WTC11 (cell line): ENCODE data around the gene SF3B5. TPM values are rescaled to one million over a fixed set of nuclear protein-coding genes. Genes with fewer than 3 reads are reported as not detected.

Source experiments
- ATAC-seq: fragments of 200-7000 bp; cut with Tn5 transposase; 2 replicates; pipeline ENCODE4 v1.10.0; 2021; ENCODE audit warnings: mild to moderate bottlenecking, moderate library complexity
- CTCF ChIA-PET: fragments of 300-600 bp; sonication (Branson Sonifier 250); formaldehyde crosslinking; loops from one replicate; lab custom pipeline; 2021; ENCODE audit warnings: antibody characterized with exemption; lab: Charles Lee
- POLR2A ChIA-PET: fragments of 350-600 bp; sonication (Branson Sonifier 250); formaldehyde crosslinking; loops from one replicate; lab custom pipeline; 2021; ENCODE audit warnings: antibody characterized with exemption; lab: Charles Lee
- DNase-seq: peaks from one replicate; pipeline ENCODE4 v3.0.0; 2021; ENCODE audit warnings: low spot score
- H3K27ac Mint-ChIP-seq: 2 replicates; pipeline ENCODE4 v1.8.0; 2021; ENCODE audit warnings: mixed read lengths
- H3K27me3 Mint-ChIP-seq: 2 replicates; pipeline ENCODE4 v1.8.0; 2021; ENCODE audit warnings: low read depth, mild to moderate bottlenecking, moderate library complexity, mixed read lengths
- H3K36me3 Mint-ChIP-seq: 2 replicates; pipeline ENCODE4 v1.8.0; 2021; ENCODE audit warnings: mixed read lengths
- H3K4me1 Mint-ChIP-seq: 2 replicates; pipeline ENCODE4 v1.8.0; 2022; ENCODE audit warnings: mixed read lengths
- H3K4me3 Mint-ChIP-seq: 2 replicates; pipeline ENCODE4 v1.8.0; 2021; ENCODE audit warnings: mild to moderate bottlenecking, moderate library complexity, mixed read lengths
- H3K9me3 Mint-ChIP-seq: 2 replicates; pipeline ENCODE4 v1.8.0; 2021; ENCODE audit warnings: mixed read lengths
- AFF4 ChIP-seq: sonication (generic); formaldehyde crosslinking; IDR thresholded peaks from 2 replicates; pipeline ENCODE4 v1.8.1; 2023; ENCODE audit warnings: mild to moderate bottlenecking, missing genetic modification reagents, borderline replicate concordance
- ARID4B ChIP-seq: sonication (generic); formaldehyde crosslinking; IDR thresholded peaks from 2 replicates; pipeline ENCODE4 v1.8.0; 2023; ENCODE audit warnings: missing genetic modification reagents, mild to moderate bottlenecking, borderline replicate concordance
- ATF1 ChIP-seq: sonication (generic); formaldehyde crosslinking; IDR thresholded peaks from 2 replicates; pipeline ENCODE4 v1.8.1; 2023; ENCODE audit warnings: mild to moderate bottlenecking, moderate library complexity, missing genetic modification reagents
- CDX4 ChIP-seq: fragments of 250-450 bp; sonication (Bioruptor Pico); IDR thresholded peaks from 2 replicates; pipeline ENCODE4 v1.9.0; 2021; ENCODE audit warnings: moderate library complexity, mild to moderate bottlenecking, inconsistent platforms, borderline replicate concordance
- CREB1 ChIP-seq: sonication (generic); formaldehyde crosslinking; IDR thresholded peaks from 2 replicates; pipeline ENCODE4 v1.8.0; 2023; ENCODE audit warnings: mild to moderate bottlenecking, missing genetic modification reagents
- CREM ChIP-seq: sonication (generic); formaldehyde crosslinking; IDR thresholded peaks from 2 replicates; pipeline ENCODE4 v1.8.1; 2022; ENCODE audit warnings: mild to moderate bottlenecking, missing genetic modification reagents, moderate library complexity
- CTCF ChIP-seq: fragments of 200-600 bp; IDR thresholded peaks from 2 replicates; pipeline ENCODE4 v1.8.0; 2022; ENCODE audit warnings: antibody characterized with exemption
- EMX1 ChIP-seq: fragments of 250-450 bp; sonication (Bioruptor Pico); IDR thresholded peaks from 2 replicates; pipeline ENCODE4 v1.8.0; 2021; ENCODE audit warnings: mild to moderate bottlenecking
- ESRRA ChIP-seq: sonication (generic); formaldehyde crosslinking; IDR thresholded peaks from 2 replicates; pipeline ENCODE4 v1.8.1; 2022; ENCODE audit warnings: mild to moderate bottlenecking, missing genetic modification reagents, borderline replicate concordance
- GTF2I ChIP-seq: fragments of 250-450 bp; sonication (Bioruptor Pico); conservative IDR thresholded peaks from 2 replicates; pipeline ENCODE4 v1.4.0; 2021; ENCODE audit warnings: mild to moderate bottlenecking
- IRF2 ChIP-seq: sonication (generic); formaldehyde crosslinking; IDR thresholded peaks from 2 replicates; pipeline ENCODE4 v1.8.0; 2022; ENCODE audit warnings: low read depth, missing genetic modification reagents, borderline replicate concordance
- MLX ChIP-seq: sonication (generic); formaldehyde crosslinking; IDR thresholded peaks from 2 replicates; pipeline ENCODE4 v1.8.1; 2023; ENCODE audit warnings: mild to moderate bottlenecking, missing genetic modification reagents, moderate library complexity
- MXD4 ChIP-seq: fragments of 250-450 bp; sonication (Bioruptor Pico); IDR thresholded peaks from 2 replicates; pipeline ENCODE4 v1.8.0; 2021; ENCODE audit warnings: mild to moderate bottlenecking, moderate library complexity, borderline replicate concordance
- MYBL2 ChIP-seq: sonication (generic); formaldehyde crosslinking; IDR thresholded peaks from 2 replicates; pipeline ENCODE4 v1.8.1; 2023; ENCODE audit warnings: mild to moderate bottlenecking, moderate library complexity, missing genetic modification reagents
- NFATC4 ChIP-seq: fragments of 250-450 bp; sonication (Bioruptor Pico); IDR thresholded peaks from 2 replicates; pipeline ENCODE4 v1.9.0; 2021; ENCODE audit warnings: mild to moderate bottlenecking
- NR1H2 ChIP-seq: sonication (generic); formaldehyde crosslinking; IDR thresholded peaks from 2 replicates; pipeline ENCODE4 v1.9.0; 2021; ENCODE audit warnings: mild to moderate bottlenecking, moderate library complexity, missing genetic modification reagents
- NR3C1 ChIP-seq: sonication (generic); formaldehyde crosslinking; conservative IDR thresholded peaks from 2 replicates; pipeline ENCODE4 v1.8.1; 2023; ENCODE audit warnings: low read depth, mild to moderate bottlenecking, missing genetic modification reagents
- OVOL2 ChIP-seq: fragments of 250-450 bp; sonication (Bioruptor Pico); IDR thresholded peaks from 2 replicates; pipeline ENCODE4 v1.9.0; 2021; ENCODE audit warnings: mild to moderate bottlenecking, borderline replicate concordance
- PRRX2 ChIP-seq: fragments of 250-450 bp; sonication (Bioruptor Pico); IDR thresholded peaks from 2 replicates; pipeline ENCODE4 v1.8.0; 2021; ENCODE audit warnings: mild to moderate bottlenecking
- SOX15 ChIP-seq: fragments of 250-450 bp; sonication (Bioruptor Pico); IDR thresholded peaks from 2 replicates; pipeline ENCODE4 v1.9.0; 2021; ENCODE audit warnings: mild to moderate bottlenecking
- SP1 ChIP-seq: sonication (generic); formaldehyde crosslinking; conservative IDR thresholded peaks from 2 replicates; pipeline ENCODE4 v1.8.1; 2022; ENCODE audit warnings: missing genetic modification reagents
- TEAD1 ChIP-seq: sonication (generic); formaldehyde crosslinking; IDR thresholded peaks from 2 replicates; pipeline ENCODE4 v1.8.0; 2022; ENCODE audit warnings: mild to moderate bottlenecking, missing genetic modification reagents
- ZBTB21 ChIP-seq: sonication (generic); formaldehyde crosslinking; IDR thresholded peaks from 2 replicates; pipeline ENCODE4 v1.8.1; 2023; ENCODE audit warnings: mild to moderate bottlenecking, missing genetic modification reagents, borderline replicate concordance
- ZNF232 ChIP-seq: sonication (generic); formaldehyde crosslinking; IDR thresholded peaks from 2 replicates; pipeline ENCODE4 v1.8.0; 2022; ENCODE audit warnings: mild to moderate bottlenecking, missing genetic modification reagents
- total RNA-seq: library from RNA; stranded (reverse); gene quantifications from 3 replicates; pipeline ENCODE4 v1.2.3, GENCODE V29; 2021
- TF ChIP-seq, protein P1 (sequence below): sonication (generic); formaldehyde crosslinking; IDR thresholded peaks from 2 replicates; pipeline ENCODE4 v1.8.1; 2023; ENCODE audit warnings: mild to moderate bottlenecking, missing genetic modification reagents, moderate library complexity

The SF3B5 gene
- total RNA-seq, 1 experiment from 2014 or later, result 181 TPM

DNA sequence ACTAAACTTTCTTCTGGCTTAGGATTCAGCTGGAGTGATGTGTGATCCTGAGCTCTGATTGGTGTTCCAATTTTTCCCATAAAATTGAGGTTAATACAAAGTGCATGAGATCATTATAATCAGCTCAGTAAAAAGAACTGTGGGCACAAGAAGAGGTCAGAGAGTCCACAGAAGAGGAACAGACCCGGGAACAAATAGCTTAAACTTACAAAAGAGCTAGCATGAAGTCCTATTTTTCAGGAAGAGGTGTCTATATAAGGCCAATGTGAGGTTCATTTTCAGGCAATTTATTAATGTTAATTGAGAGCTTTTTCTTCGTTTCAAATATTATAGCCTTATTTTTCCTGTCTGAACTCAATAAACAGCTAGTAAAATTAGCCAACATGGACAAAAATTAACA lies 28.0 kb upstream of the SF3B5 start (continued):
- TF ChIP-seq AFF4 (no peak), PRRX2 (no peak), MLX (CRISPR knock-in tag) (no peak)

DNA sequence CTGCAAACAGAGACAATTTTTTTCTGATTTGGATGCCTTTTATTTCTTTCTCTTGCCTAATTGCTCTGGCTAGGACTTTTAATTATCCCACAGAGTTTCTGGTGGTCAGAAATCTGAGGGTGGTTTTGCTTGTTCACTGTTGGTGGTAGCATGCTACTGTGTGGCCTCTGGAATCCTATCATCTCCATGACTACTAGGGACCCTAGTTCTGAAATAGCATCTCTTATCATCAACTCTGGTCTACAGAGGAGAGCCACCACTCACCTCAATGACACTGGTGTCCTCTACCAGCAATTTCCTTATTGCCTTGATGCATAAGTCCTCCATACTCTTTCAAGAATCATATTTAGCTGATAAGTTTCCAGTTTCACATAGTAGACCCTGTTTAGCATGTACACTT lies 27.5 kb upstream of the SF3B5 start:
- Mint-ChIP-seq H3K36me3 (no peaks in the 10 kb centered on the region), H3K9me3 (no peaks in the 10 kb centered on the region), H3K27ac (no peak overlapping the region), H3K4me1 (no peaks in the 10 kb centered on the region), H3K4me3 (no peak overlapping the region), H3K27me3 (no peaks in the 10 kb centered on the region)
- ChIA-PET CTCF (no interaction called here), POLR2A (no interaction called here)
- no peak for ATAC-seq
- no peak for DNase-seq
- TF ChIP-seq EMX1 (CRISPR knock-in tag) (no peak), CTCF (no peak), ZNF232 (CRISPR knock-in tag) (no peak), CREB1 (CRISPR knock-in tag) (no peak), CDX4 (no peak), ZBTB21 (no peak), SP1 (CRISPR knock-in tag) (no peak), CREM (CRISPR knock-in tag) (no peak), NFATC4 (CRISPR knock-in tag) (no peak), MYBL2 (no peak), TEAD1 (CRISPR knock-in tag) (no peak)
- TF ChIP-seq, protein P1, sequence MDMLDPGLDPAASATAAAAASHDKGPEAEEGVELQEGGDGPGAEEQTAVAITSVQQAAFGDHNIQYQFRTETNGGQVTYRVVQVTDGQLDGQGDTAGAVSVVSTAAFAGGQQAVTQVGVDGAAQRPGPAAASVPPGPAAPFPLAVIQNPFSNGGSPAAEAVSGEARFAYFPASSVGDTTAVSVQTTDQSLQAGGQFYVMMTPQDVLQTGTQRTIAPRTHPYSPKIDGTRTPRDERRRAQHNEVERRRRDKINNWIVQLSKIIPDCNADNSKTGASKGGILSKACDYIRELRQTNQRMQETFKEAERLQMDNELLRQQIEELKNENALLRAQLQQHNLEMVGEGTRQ (CRISPR knock-in tag), result no peak

GRCh38 chr6:144119376-144119775 lies 24.0 kb upstream of the SF3B5 start:
- Mint-ChIP-seq H3K4me3 (no peak overlapping the region), H3K27me3 (no peaks in the 10 kb centered on the region), H3K36me3 (no peaks in the 10 kb centered on the region), H3K27ac (no peak overlapping the region), H3K9me3 (peaks cover 10% of the 10 kb centered on the region), H3K4me1 (no peaks in the 10 kb centered on the region)
- CTCF ChIA-PET, result no interaction called here
- POLR2A ChIA-PET, result no interaction called here
- ATAC-seq, result no peak
- no peak for DNase-seq
- TF ChIP-seq ARID4B (CRISPR knock-in tag) (no peak), ESRRA (CRISPR knock-in tag) (no peak), NR3C1 (no peak), OVOL2 (CRISPR knock-in tag) (no peak), NR1H2 (CRISPR knock-in tag) (no peak), SOX15 (no peak), MXD4 (CRISPR knock-in tag) (no peak), IRF2 (no peak), PRRX2 (no peak), GTF2I (no peak), ATF1 (CRISPR knock-in tag) (no peak), ZNF232 (CRISPR knock-in tag) (no peak)
